ENCODE data around the gene FXYD6.

The FXYD6 gene

DNA sequence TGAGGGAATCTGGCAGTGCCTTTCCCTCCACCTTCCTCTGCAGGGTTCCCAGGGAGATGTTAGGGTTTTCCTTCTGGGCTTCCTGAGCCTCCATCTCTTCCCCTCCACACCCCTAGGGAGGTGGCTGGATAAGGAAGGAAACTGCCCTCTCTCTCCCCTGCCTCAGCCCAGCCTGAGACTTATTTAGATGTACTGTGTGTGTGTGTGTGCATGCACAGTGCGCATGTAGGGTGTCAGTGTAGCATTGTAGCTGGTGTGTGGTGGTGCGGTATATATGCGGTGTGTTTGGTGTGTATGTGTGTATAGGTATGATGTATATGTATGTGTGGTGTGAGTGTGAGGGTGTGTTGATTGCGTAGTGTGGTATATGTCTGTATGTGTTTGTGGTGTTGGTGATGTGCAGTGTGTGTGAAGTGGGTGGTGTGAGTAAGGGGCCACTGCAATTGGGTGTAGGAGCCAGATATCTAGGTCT, 1.5 kb downstream of the FXYD6 start:
- Histone ChIP-seq H3K4me3 (ENCODE audit: low read depth, low read length) (no peak overlapping the region), H3K4me2 (ENCODE audit: low read length) (no peak overlapping the region), H2AFZ (no peak overlapping the region), H3K36me3 (ENCODE audit: control insufficient read depth, insufficient read depth, low read length) (no peaks in the 10 kb centered on the region), H3K27ac (no peak overlapping the region), H3K4me1 (no peaks in the 10 kb centered on the region), H3K27me3 (ENCODE audit: control insufficient read depth, insufficient read depth, low read length) (no peaks in the 10 kb centered on the region), H3K79me2 (no peaks in the 10 kb centered on the region), H3K9ac (no peak overlapping the region), H3K9me3 (ENCODE audit: control insufficient read depth, low read length) (no peaks in the 10 kb centered on the region)
- TF ChIP-seq, protein P1, sequence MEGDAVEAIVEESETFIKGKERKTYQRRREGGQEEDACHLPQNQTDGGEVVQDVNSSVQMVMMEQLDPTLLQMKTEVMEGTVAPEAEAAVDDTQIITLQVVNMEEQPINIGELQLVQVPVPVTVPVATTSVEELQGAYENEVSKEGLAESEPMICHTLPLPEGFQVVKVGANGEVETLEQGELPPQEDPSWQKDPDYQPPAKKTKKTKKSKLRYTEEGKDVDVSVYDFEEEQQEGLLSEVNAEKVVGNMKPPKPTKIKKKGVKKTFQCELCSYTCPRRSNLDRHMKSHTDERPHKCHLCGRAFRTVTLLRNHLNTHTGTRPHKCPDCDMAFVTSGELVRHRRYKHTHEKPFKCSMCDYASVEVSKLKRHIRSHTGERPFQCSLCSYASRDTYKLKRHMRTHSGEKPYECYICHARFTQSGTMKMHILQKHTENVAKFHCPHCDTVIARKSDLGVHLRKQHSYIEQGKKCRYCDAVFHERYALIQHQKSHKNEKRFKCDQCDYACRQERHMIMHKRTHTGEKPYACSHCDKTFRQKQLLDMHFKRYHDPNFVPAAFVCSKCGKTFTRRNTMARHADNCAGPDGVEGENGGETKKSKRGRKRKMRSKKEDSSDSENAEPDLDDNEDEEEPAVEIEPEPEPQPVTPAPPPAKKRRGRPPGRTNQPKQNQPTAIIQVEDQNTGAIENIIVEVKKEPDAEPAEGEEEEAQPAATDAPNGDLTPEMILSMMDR (IDR thresholded peaks at IDR 0.05): no peak

DNA sequence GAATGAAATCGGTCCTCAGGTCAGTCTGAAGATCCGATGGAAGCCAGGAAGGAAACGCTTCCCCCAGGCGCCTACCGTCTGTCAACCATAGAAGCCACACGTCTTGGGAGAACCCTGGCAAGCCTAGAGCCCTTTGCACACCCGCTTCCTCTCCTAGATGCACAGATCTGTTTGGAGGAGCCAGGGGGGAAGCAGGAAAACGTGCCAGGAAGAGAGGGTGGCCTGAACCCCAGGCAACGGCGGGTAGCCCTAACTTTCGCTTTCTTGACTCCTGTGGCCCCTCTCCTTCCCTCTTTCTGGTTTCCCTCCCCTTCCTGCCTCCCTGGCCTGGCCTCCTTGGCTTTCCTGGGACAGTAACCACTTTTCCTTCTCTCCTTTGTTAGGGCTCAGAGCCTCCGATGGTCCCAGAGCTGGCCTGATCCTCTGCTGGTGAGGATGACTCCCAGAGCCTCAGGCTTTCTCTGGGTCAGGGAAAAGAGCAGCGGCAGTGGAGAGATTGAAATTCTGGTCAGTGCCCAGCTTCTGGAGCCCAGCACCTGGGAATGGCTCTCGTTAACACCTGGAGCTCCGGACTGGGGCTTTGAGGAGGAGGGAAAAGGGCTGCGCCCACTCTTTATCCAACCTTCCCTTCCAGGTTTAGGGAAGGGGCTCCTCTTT, 2.1 kb downstream of the FXYD6 start:
- H3K27ac ChIP-seq: no peak overlapping the region
- no peak overlapping the region for H2AFZ ChIP-seq
- no peaks in the 10 kb centered on the region for H3K27me3 ChIP-seq (ENCODE audit: control insufficient read depth, insufficient read depth, low read length)
- H3K79me2 ChIP-seq: no peaks in the 10 kb centered on the region
- no peak overlapping the region for H3K4me2 ChIP-seq (ENCODE audit: low read length)
- H3K4me3 ChIP-seq (ENCODE audit: low read depth, low read length): no peak overlapping the region
- TF ChIP-seq, protein P1 (IDR thresholded peaks at IDR 0.05): no peak
- H3K9ac ChIP-seq: no peak overlapping the region
- H3K4me1 ChIP-seq: no peaks in the 10 kb centered on the region
- no peaks in the 10 kb centered on the region for H3K9me3 ChIP-seq (ENCODE audit: control insufficient read depth, low read length)
- no peaks in the 10 kb centered on the region for H3K36me3 ChIP-seq (ENCODE audit: control insufficient read depth, insufficient read depth, low read length)

DNA sequence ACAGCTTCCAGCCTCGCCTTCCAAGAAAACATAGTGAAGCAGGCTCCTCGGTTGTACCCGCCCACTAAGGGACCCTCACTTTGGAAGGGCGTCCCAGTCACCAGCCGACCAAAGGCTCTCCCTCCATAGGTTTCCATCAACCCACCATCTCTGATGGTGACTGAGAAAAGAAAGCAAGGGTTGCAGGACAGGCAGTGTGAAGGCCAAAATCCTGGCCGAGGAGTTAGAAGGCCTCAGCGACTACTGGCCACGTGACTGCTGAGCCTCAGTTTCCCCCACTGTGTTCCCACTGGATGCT, 2.7 kb downstream of the FXYD6 start:
- H3K27me3 ChIP-seq (ENCODE audit: control insufficient read depth, insufficient read depth, low read length): no peaks in the 10 kb centered on the region
- no peaks in the 10 kb centered on the region for H3K36me3 ChIP-seq (ENCODE audit: control insufficient read depth, insufficient read depth, low read length)
- H3K4me2 ChIP-seq (ENCODE audit: low read length): no peak overlapping the region
- TF ChIP-seq, protein P1 (IDR thresholded peaks at IDR 0.05): no peak
- no peaks in the 10 kb centered on the region for H3K4me1 ChIP-seq
- H2AFZ ChIP-seq: no peak overlapping the region
- no peak overlapping the region for H3K4me3 ChIP-seq (ENCODE audit: low read depth, low read length)
- H3K9ac ChIP-seq: no peak overlapping the region
- H3K9me3 ChIP-seq (ENCODE audit: control insufficient read depth, low read length): no peaks in the 10 kb centered on the region
- no peaks in the 10 kb centered on the region for H3K79me2 ChIP-seq
- H3K27ac ChIP-seq: no peak overlapping the region

DNA sequence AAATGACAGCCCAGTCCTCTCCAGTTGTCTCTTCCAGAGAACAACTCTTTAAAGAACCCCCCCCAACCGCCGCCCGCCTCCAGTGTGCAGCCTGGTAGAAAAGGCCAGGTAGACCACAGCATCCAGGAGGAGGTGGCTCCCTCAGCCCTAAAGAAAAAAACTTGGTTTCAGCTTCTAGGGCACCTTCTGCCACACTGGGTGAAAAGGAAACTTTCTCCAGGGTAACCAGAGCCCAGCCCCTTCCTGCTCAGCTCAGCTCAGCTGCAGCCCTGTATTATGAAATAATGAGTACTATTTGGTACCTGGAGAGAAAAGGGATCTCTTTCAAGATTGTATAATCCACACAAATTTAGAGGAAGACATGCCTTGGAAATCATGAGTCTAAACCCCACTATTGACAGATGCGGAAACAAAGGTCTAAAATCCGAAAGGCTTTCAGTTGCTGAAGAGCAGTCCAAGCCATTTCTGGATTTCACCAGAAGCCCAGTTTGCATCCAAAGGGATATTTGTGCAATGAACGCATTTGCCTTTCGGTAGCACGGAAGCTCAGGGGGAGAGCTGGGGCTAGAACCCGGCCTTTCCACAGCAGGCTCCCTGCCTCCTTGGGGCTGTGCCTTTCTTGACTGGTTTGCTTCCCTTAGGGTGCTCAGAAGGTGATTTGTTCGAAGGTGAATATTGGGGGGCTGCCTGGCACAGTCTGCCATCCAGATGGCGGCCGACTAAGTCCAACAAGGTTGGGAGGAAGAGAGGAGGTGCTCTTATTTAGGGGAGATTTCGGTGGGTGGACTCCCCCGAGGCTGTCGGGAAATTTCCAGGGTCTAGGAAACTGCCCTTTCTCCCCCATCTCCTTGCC, 3.3 kb downstream of the FXYD6 start:
- no peaks in the 10 kb centered on the region for H3K27me3 ChIP-seq (ENCODE audit: control insufficient read depth, insufficient read depth, low read length)
- TF ChIP-seq, protein P1 (IDR thresholded peaks at IDR 0.05): no peak
- no peaks in the 10 kb centered on the region for H3K4me1 ChIP-seq
- H2AFZ ChIP-seq: no peak overlapping the region
- no peak overlapping the region for H3K4me3 ChIP-seq (ENCODE audit: low read depth, low read length)
- no peak overlapping the region for H3K4me2 ChIP-seq (ENCODE audit: low read length)
- H3K27ac ChIP-seq: no peak overlapping the region
- no peak overlapping the region for H3K9ac ChIP-seq
- H3K36me3 ChIP-seq (ENCODE audit: control insufficient read depth, insufficient read depth, low read length): no peaks in the 10 kb centered on the region
- no peaks in the 10 kb centered on the region for H3K79me2 ChIP-seq
- no peaks in the 10 kb centered on the region for H3K9me3 ChIP-seq (ENCODE audit: control insufficient read depth, low read length)

Data from parathyroid adenoma (tissue), 2 donors.